ENCODE results near the gene ARHGAP26.
"Not testable (repeated sequence)": the region's sequence is repeated elsewhere in the genome, so short reads cannot be mapped to it uniquely, and the experiment has no call there.

The ARHGAP26 gene

DNA sequence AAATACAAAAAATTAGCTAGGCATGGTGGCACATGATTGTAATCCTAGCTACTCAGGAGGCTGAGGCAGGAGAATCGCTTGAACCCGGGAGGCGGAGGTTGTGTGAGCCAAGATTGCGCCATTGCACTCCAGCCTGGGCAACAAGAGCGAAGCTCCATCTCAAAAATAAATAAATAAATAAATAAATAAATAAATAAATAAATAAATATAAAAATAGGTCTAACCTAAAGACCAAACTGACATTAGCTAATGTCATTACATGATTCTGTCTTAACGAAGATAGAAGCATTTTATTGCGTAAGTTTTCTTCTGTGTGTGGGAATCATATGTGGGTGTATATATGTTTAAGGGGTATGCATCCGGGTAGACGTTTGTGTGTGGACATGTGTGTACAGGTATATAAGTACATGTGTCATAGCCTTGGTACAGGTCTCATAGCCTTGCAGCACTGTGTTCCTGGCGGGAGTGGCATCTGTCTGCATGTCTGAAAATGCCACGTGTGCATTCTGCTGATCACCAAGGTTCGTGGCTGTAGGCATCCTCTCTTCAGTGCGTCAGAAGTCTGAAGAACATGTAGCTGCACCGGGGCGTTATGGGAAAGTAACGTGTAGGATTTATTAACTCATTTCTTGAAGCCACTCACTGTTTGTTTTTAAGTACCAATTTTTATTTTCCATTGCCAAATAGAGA lies 335.2 kb downstream of the ARHGAP26 start:
- DNase-seq: peak; percentile 36

DNA sequence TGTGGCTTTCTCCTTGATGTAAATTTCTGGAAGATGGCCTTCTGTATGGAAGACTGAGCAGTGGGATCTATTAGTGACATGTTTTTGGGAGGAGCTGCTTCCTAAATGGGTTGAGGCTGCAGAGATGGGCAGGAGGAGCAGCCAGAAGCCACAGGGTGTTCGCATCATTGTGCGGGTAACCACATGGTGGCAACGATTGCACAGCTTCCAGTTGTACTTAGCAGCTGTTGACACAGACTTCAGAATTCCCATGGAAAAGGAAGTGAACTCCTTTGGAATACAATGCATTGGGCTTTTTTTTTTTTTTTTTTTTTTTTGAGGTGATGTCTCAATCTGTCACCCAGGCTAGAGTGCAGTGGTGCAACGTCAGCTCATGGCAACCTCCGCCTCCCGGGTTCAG lies 336.0 kb downstream of the ARHGAP26 start:
- DNase-seq: no peak

DNA sequence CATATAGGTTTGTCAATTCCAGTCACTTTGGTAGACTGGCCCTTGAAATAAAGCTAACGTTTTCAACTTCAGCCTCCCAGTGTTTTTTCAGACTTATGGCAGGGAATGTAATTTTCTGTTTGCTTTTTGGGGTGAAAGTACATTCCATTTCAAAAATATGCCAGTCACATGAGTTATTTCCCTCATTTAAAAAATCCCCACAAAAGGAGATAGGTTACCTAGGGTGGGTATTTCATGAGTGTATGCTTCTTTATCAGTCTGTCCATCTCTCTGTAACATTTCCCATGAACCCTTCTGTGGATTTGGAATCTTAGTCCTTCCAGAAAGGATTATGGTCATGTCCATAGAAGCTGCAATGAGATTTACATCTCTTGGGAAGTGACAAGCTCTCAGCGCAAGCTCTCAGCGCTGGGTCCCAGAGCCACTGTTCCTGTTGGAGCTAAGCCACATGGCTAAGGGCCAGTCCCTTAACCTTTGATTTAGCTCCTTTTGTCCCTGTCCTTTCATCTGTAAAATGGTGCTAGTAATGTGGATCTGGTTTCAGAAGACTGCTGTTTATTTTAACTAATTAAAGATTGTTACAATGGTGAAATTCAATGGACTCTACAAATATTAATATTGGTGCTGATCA lies 338.4 kb downstream of the ARHGAP26 start:
- no peak for DNase-seq

DNA sequence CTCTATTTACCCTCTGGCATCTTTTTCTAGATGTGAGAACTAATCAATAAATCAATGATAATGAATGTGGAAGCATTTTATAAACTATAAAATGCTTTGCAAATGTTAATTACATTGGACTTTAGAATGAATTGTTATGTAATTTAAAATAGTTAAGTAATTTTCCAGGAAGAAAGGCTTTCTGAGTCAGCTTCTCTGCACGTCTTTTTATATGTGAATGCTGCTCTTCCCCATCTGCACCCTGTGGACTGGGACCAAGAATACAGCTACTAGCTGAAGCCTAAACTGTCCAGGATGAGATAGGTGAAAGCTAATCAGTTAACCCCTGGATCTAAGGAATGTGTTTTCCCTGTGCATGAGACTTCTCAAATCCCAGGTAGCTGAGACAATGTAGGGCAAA lies 340.4 kb downstream of the ARHGAP26 start:
- DNase-seq: no peak

DNA sequence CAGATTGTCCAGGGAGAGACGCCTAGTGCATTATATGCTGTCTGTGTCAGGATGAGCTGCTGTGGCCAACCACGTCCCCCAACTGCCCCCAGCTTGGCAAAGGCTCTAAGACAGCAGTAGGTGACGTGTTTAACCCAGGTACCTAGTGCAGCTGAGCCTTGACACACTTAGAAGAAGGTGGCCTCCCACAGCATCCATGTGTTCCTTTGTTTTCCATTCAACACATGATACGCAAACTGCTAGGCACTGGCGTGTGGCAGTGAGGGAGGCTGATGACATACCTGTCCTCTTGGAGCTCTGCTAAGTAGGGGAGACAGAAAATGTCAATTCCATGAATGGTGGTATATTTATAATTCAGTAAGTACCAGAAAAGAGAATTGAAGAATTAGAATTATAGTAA lies 341.6 kb downstream of the ARHGAP26 start:
- DNase-seq: no peak

DNA sequence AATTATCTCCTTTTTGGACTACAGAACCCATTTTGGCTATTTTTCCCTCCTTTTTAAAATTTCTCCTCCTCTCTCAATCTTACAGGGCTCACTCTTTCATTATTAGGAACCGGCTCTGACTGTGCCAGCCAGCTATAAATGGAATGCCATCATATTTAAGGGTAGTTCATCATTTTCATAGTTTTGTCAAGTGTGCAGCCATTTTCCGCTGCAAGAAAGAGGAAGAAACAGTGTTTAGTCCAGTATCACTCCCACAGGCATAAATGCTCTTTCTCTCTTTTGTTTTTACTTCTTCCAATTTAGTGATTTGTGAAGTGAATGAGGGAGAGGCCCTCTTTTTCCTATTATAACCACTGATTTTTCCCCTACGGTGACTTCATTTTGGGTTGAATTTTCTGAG lies 343.3 kb downstream of the ARHGAP26 start:
- no peak for DNase-seq

DNA sequence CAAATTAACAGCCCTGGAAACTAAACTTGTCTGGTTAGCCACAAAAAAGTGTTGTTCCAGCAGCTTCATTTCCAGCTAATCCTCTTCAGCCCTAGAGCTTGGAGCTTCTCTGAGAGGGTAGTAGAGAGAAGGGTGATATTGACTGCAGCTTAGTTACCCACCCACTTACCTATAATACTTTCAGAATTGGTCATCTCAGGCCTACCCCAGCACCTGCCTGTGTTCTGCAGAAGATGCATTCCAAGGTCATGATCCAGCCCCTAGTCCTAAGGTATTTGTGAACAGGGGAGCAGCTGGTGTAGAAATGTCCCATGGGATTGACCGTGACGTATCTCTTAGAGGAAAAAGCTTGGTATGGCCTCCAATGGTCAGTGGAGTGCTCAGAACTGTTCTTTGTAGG lies 344.3 kb downstream of the ARHGAP26 start:
- DNase-seq: no peak

DNA sequence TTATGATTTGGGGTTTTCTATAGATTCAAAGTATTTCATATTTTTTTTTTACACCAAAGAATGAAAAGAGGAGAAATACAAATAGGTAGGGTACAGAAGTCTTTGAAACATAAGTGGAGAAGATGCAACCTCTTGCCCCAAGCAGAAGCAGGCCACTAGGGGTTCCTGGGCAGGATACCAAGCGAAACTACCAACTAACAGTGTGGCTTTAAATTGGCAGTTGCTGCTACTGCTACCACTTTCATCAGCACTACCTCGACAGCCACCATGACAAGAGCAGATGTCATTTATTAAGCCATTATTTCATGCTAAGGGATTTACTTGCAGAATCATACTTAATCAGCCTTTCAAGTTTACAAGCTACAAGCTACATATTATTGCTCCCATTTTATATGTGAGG lies 345.2 kb downstream of the ARHGAP26 start:
- no peak for DNase-seq

DNA sequence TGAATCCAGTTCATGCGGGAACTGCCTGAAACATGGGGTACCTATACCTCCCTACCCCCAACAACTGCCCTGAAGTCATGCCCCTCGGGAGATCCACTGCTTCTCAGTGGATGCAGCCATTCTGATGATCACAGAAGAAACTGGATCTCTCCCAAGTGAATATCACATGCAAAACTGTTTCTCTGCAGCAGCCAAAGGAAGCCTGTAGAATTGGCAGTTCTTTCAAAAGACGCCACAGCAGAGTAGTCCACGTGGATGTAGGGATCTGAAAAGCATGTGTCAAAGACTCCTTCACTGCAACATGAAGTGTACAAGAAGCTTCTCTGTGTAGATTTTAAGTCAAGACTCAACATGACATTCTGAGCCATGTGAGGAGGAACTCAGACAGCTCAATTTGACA lies 346.6 kb downstream of the ARHGAP26 start:
- DNase-seq: no peak

DNA sequence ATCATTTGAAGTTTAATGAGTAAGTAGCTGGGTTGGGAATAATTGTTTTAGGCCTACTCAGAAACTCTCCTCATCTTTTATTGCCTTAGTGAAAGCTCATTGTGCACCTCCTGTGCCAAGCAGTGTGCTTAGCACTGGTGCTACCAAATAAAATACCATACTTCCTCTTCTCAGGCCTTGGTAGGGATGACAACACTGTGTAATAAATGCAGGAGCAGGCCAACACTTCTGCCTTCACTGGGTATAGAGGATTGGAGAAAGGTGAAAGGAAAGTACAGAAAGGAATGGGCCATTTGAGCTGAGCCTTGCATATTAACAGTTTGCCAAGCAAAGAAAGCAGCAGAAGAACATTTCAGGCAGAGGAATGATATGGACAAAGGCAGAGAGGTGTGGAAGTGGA lies 347.6 kb downstream of the ARHGAP26 start:
- DNase-seq: no peak

DNA sequence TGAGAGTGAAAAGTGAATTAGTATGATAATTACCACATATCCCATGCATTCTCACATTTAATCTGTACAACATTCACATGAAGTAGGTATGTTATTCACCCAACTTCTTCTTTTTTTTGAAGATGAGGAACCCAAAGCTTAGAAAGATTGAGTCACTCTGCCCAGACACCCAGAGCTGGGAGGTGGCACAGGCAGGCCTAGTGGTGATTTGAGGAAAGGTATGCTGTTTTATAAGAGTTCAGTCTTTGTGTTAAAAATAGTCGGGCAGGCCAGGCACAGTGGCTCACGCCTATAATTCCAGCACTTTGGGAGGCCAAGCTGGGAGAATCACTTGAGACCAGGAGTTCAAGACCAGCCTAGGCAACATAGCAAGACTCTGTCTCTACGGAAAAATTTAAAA lies 348.0 kb downstream of the ARHGAP26 start:
- peak; percentile 33 for DNase-seq

DNA sequence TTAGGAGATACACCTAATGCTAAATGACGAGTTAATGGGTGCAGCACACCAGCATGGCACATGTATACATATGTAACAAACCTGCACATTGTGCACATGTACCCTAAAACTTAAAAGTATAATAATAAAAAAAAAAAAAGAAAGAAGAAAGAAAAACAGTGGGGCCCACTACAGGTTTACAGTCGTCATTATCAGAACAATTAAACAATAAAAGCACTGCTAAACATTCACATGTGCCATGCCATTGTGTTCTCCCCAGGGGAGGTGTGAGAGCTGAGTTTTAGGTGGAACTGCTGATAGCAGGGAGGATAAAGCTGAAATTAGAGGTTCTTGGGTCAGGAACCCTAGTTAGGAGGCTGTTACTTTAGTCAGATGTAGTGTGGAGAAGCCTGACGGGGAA lies 348.6 kb downstream of the ARHGAP26 start:
- DNase-seq: not testable (repeated sequence)

DNA sequence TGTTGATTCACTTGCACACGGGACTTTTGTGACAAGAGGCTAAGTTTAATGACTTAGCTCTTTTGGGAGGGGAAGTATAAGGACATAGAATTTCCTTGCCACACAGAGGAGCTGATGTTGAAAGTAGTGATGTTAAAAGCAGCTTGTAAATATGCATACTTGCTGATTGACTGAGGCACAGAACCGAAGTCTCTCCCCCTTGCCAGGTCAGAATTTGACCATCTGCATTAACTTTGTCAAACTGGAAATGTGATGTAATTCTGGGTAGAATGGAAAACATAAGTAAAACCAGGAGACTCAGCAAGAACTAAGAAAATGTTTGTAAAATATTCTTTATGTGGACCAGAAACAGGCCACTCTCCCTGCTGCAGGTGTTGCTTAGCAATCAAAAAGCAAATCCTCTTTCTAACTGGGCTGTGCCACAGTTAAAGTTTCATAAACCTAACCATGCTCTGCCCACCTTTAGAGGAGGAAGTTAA lies 349.2 kb downstream of the ARHGAP26 start:
- no peak for DNase-seq

DNA sequence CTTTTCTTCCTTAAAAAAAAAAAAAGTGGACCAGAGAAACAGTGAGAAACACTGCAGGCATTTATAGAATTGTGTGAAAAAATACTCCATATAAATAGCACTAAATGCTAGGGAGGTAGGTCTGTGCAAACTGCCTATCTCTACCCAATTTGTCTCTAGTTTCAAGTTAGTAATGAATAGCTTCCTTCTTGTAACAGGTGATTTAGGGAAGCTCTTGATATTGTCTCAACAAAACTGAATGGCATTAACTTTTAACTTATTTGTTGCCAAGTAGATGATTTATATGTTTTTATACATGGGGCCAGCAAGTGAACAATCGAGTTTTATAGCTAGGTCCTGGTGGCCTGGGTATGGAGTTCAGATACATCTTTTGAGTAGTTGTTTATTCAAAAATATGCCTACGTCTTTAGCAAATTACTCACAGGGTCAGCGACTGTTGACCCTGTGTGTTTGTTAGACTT lies 349.7 kb downstream of the ARHGAP26 start:
- no peak for DNase-seq

DNA sequence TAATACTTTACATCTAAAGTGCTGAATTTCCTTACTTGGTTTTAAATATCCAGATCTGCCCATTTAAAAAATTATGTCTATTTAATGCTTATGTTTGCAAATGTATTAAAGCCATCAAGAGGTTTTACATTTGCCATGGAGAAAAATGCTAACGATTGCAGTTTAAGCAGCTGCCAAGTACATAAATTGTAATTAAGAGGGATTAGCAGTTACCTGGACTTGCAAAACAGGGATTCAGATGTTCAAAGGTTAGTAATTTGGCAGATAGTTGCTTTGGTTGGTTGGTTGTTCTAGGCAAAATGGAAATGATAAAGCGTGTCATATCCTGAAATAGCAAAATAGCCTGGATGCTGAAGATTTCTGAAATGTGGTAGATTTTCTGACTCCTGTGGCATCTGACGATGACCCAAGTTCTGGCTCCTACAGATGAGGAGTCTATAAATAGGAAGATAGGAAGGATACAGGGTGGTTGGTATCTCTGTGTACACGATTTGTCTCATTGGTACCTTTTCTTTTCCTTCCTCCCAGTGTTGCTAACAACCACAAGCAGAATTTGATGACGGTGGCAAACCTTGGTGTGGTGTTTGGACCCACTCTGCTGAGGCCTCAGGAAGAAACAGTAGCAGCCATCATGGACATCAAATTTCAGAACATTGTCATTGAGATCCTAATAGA lies 350.4 kb downstream of the ARHGAP26 start:
- DNase-seq: no peak

DNA sequence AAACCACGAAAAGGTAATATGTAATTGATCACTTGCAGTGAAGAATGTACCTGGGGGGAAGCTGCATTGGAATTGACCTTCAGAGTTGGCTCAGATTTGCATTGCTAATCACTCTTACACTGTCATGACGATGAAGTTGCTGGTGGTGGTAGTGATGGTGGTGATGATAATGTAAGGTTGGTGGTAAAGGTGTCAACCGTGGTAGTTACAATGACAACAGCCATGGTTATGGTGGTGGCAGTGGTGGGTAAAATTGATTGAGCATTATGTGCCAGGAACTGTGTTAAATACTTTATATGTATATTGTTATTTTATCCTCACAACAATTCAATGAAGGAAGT lies 350.9 kb downstream of the ARHGAP26 start:
- no peak for DNase-seq

DNA sequence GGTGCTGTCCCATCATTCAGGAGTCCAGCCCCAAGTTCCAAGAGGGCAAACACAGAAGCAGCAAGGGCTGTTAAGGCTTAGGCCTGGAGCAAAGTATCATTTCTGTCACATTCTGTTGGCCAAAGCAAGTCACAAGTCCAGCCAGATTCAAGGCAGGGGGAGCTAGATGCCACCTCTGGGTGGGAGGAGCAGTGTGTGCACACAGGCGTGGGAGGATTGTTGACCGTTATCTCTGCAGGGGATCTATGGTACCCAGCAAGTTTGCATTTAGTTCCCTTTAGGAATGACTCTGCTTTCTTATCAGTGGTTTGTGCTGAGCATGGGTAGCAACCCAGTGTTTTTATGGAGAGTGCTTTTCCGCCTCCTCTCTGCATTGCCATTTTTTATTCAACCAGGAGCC lies 354.4 kb downstream of the ARHGAP26 start:
- DNase-seq: no peak

DNA sequence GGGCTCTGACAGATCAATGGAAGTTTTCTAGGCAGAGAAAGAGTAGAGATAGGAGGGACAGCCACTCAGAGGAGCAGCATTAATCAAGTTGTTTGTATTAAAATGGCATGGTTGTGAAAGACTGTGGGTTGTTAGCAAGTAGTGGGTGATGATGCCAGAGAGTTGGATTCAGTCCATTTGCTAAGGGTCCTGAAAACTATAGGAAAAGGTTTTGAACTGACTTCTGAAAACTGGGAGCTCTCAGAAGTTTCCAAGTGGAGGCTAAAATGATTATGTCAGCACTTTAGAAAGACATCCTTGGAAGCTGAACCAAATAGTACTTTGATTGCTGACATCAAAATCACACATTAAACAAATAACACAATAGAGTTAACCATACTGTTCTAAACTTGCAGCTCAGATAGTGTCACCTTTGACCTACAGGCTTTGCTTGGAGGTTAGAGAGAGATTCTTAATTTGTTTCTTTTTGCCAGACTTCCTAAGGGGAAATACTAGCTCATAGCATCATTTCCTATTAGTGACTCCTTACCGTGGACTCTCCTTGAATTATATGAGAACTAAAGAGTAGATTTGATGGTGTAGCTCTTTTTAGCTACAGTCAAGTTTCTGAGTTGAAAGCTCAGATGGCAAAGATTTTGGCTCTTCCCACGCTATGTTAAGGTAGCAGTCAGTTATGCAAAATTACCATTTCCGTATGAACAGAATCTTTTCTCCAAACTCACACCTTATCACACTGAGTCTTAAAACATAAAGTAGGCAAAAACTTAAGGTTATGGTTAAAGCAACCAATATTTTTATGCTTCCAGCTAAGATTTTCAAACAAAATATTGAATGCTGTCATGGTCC lies 356.2 kb downstream of the ARHGAP26 start:
- no peak for DNase-seq

DNA sequence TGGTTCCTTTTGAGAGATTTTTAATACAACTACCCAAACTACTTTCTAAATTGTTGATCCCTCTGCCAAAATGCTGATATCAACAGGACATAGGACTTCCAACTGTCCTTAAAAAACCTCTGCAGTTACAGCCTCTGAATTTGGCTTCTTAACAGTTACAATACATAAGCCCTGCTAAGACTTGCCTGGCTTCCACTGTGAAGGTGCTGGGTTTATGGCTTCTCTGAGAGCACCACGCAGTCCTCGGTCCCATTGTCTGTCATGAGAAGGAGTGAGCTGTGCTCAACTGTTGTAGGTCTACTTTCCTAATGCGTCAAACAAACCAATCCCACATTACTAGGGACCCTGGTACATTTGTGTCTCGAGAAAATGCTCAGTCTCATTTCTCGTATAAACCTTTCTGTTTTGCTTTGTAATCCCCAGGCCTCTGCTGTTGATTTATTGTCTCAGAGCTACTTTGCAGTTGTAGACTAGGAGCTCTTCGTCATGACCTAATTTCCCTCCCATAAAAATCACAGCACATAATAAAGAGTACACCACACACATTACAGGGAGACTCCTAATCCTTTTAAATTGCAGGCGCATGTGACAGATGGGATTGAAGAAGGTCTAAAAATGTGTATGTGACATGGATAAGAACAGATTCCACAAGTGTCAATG lies 358.4 kb downstream of the ARHGAP26 start:
- no peak for DNase-seq

DNA sequence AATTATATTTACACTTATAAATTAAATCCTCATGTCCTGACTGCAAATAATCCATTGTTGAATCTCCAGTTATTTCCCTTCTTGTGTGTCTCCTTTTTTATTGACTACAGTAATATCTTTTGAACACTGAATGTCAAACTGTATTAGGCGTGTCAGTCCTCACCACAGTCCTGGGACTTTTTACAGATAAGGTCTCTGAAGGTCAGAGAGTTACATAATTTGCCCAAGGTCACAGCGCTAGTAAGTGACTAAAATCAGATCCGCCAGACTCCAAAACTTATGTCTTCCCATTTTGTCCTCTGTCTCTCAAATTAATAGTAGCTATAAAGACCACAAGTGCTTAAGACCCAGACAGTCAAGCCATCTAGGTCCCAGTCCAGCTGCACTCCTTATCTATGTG lies 359.0 kb downstream of the ARHGAP26 start:
- no peak for DNase-seq

DNA sequence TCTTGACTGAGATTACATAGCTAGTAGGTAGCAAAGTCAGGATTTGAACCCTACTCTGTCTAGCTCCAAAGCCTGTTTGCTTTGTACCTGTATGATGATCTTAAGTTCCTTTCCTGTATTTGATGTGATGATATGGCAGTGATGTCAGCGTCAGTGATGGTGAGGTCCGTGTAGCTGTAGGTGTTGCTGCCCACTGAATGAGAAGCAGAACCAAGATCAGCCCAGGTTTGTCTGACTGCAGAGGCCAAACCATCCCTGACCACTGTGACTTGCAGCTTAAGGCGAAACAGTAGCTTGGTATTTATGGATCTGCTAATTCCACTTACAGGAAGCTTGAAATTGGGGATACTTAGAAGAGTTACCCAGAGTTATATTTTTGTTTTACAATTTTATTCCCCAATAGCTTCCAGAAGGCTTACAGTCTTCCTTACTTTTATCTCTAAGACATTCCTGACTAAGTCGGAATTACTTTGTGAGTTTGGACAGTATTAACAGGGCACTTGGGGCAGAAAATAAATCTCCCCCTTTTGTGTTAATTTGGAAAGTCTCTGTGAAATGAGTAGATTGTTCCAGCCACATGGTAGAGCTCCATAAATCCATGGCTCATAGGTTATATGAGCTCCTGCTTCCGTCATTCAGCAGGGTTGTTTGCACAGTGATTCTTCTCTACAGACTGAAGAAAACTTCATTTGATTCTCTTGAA lies 359.9 kb downstream of the ARHGAP26 start:
- no peak for DNase-seq
